Subcutaneous adipose tissue (tissue), 4 donors: Measurements from ENCODE around the gene SFXN5. TPM values are rescaled to one million over a fixed set of nuclear protein-coding genes. Genes with fewer than 3 reads are reported as not detected.

Experiments
- CTCF ChIP-seq: fragments of 450-650 bp; IDR thresholded peaks from one replicate; pipeline ENCODE4 v1.5.1; 2016; ENCODE audit warnings: low read depth, mild to moderate bottlenecking, control low read depth, antibody characterized with exemption, moderate library complexity
- total RNA-seq, 4 donors: library from RNA; depleted of rRNA; stranded (reverse); fragments of >200 nt; gene quantifications; one replicate each; pipeline ENCODE4 v1.1.0, GENCODE V29; 2016

SFXN5 gene
- total RNA-seq, 4 donors from 2014 or later = 5.1 to 8.9 (median 7.6) TPM

- TF ChIP-seq CTCF = no peak
Observed at GRCh38 chr2:72893594-72894319, 177.8 kb downstream of the SFXN5 start.

- TF ChIP-seq CTCF = no peak
Observed at GRCh38 chr2:72892506-72893173, 178.9 kb downstream of the SFXN5 start.

Other genes with a start within 250 kb of the SFXN5 start
- gene EXOC6B, start 245.7 kb downstream of the SFXN5 start, total RNA-seq = 10 to 100 TPM; 33.9 to 40.5 (median 38.9) TPM
- 10 to 100 TPM; 32.6 to 46.1 (median 38.0) TPM for gene SPR, start 184.3 kb downstream of the SFXN5 start, total RNA-seq
- not detected for gene EMX1, start 154.2 kb downstream of the SFXN5 start, total RNA-seq
- 10 to 100 TPM; 12.2 to 21.1 (median 15.5) TPM for gene RAB11FIP5, start 41.2 kb upstream of the SFXN5 start, total RNA-seq
- not detected for gene NOTO, start 130.9 kb upstream of the SFXN5 start, total RNA-seq
- gene SMYD5, start 142.5 kb upstream of the SFXN5 start, total RNA-seq = 10 to 100 TPM; 10.4 to 13.5 (median 11.0) TPM
- 10 to 100 TPM; 18.6 to 54.8 (median 27.1) TPM for gene PRADC1, start 161.5 kb upstream of the SFXN5 start, total RNA-seq
- gene CCT7, start 162.6 kb upstream of the SFXN5 start, total RNA-seq = 100 to 1,000 TPM; 131 to 219 (median 154) TPM
- 1 to 10 TPM in 3 of 4 donors, under 1 TPM in 1; 0.98 to 4.9 (median 2.8) TPM for gene FBXO41, start 212.8 kb upstream of the SFXN5 start, total RNA-seq
- not detected for gene EGR4, start 221.8 kb upstream of the SFXN5 start, total RNA-seq